ENCODE results near the gene ZCCHC2. TPM values are rescaled to one million over a fixed set of nuclear protein-coding genes. Genes with fewer than 3 reads are reported as not detected.

Gene ZCCHC2
- total RNA-seq, 6 experiments from 2014 or later: 18.9 to 26.6 (median 23.5) TPM

DNA sequence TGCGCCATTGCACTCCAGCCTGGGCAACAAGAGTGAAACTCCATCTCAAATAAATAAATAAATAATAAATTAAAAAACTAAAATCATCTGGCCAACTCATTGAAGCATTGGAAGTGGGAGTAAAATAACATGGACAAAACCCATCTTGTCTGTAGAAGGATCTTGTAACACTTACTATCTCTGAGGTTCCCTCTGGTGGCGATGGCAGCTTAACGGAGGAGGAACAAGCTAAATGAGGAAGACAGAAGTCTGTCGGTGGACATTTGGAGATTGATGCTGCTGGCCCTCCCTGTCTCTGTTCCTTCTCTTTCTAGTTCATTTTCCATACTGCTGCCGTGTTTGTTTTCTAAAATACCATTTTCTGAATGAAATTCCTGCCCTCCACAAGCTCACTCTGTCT lies 43.4 kb downstream of the ZCCHC2 start:
- Histone ChIP-seq H3K9me3 (no peaks in the 10 kb centered on the region), H3K4me1 (no peaks in the 10 kb centered on the region), H3K4me3 (no peak overlapping the region), H3K27ac (no peak overlapping the region), H3K36me3 (peaks cover 5 to 99% (median 33%) of the 10 kb centered on the region in 4 donors), H3K27me3 (no peaks in the 10 kb centered on the region)
- ATAC-seq: peak; percentile 62 to 81 (median 73)
- 44% methylated on average over 5 of the region's 5 CpGs for WGBS (ENCODE audit: insufficient coverage, low coverage, low lambda C conversion rate, missing lambda C conversion rate)
- peak in 1 of 3 donors; percentile 47 for DNase-seq
- intact Hi-C loops (cut with DNase I): no loop called here
- TF ChIP-seq POLR2A (IDR thresholded peaks at IDR 0.05): no peak
- TF ChIP-seq, protein P1, sequence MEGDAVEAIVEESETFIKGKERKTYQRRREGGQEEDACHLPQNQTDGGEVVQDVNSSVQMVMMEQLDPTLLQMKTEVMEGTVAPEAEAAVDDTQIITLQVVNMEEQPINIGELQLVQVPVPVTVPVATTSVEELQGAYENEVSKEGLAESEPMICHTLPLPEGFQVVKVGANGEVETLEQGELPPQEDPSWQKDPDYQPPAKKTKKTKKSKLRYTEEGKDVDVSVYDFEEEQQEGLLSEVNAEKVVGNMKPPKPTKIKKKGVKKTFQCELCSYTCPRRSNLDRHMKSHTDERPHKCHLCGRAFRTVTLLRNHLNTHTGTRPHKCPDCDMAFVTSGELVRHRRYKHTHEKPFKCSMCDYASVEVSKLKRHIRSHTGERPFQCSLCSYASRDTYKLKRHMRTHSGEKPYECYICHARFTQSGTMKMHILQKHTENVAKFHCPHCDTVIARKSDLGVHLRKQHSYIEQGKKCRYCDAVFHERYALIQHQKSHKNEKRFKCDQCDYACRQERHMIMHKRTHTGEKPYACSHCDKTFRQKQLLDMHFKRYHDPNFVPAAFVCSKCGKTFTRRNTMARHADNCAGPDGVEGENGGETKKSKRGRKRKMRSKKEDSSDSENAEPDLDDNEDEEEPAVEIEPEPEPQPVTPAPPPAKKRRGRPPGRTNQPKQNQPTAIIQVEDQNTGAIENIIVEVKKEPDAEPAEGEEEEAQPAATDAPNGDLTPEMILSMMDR (IDR thresholded peaks at IDR 0.05): peak; percentile 24 to 37 (median 28)

DNA sequence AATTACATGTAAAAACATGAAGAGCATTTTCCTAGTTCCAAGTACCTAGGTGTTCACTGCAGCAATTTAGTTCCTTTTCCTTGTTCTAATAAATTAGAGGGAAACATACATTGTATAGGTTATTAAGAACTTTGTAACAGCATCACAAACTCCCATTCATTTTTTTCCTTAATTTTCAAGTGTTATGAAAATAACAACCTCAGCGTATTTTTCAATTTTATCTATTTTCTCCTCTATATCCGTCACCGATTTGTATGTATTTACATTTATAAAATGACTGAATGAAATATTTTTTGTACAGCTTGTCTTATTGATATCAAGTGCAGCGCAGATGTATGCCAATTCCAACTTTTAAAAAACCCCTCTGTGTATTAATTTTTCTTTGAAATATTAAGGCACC lies 44.0 kb downstream of the ZCCHC2 start:
- Histone ChIP-seq H3K4me3 (no peak overlapping the region), H3K4me1 (no peaks in the 10 kb centered on the region), H3K27me3 (no peaks in the 10 kb centered on the region), H3K9me3 (no peaks in the 10 kb centered on the region), H3K36me3 (peaks cover 5 to 99% (median 30%) of the 10 kb centered on the region in 4 donors), H3K27ac (no peak overlapping the region)
- ATAC-seq (no peak), DNase-seq (no peak)
- TF ChIP-seq, protein P1 (IDR thresholded peaks at IDR 0.05): no peak
- TF ChIP-seq POLR2A (IDR thresholded peaks at IDR 0.05): no peak
- intact Hi-C loops (cut with DNase I): no loop called here
- WGBS (ENCODE audit: insufficient coverage, low coverage, low lambda C conversion rate, missing lambda C conversion rate): 92% methylated on average over 4 of the region's 4 CpGs

DNA sequence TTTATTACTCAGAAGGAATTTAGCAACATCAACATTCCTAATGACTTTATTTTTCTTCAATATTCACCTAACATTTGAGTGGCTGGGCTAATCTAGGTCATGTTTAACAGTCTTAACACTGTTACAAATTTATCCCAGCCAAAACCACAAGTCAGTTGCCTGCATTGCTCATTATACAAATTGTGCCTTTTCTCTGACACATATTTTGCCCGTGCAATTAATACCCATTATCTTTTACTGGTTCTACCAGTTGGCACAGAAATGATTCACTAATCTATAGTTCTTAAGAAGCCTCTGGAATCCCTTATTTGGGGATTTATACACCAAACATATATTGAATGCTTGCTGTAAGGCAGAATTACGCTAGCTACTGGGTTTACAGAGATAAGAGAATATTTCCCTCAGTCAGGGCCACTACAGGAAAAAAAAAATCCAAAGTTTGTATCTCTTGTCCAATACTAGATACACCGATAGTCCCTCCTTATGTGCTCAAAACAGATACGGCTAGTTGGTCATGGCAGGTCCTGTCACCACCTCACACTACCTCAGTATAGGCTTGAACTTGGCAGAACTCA lies 46.3 kb downstream of the ZCCHC2 start:
- H3K4me3 ChIP-seq: no peak overlapping the region
- no peak overlapping the region for H3K27ac ChIP-seq
- no peaks in the 10 kb centered on the region for H3K4me1 ChIP-seq
- peaks cover 5 to 99% (median 23%) of the 10 kb centered on the region in 4 donors for H3K36me3 ChIP-seq
- intact Hi-C loops (cut with DNase I): no loop called here
- H3K27me3 ChIP-seq: no peaks in the 10 kb centered on the region
- TF ChIP-seq, protein P1 (IDR thresholded peaks at IDR 0.05): no peak
- no peak for TF ChIP-seq POLR2A (IDR thresholded peaks at IDR 0.05)
- DNase-seq (no peak), ATAC-seq (no peak)
- WGBS (ENCODE audit: insufficient coverage, low coverage, low lambda C conversion rate, missing lambda C conversion rate): 83% methylated on average over 4 of the region's 4 CpGs
- H3K9me3 ChIP-seq: no peaks in the 10 kb centered on the region

DNA sequence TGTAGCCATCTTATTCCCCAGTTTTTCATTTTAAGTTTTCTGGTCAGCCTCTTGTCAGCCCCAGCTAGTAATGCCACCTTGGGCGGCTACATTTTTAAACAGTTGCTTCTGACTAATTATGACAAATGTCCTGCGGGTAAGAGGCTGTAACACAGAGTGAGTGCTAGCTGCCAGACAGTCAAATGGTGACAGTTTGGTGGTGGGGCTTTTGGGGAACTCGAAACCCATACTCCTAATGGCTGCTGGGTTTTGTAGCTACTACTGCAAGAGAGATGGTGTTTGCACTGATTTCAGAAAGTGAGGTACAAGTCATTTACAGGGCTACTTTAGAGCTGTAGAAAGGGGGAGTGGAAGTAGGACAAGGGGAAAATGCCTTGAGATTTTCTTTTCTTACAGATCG lies 48.2 kb downstream of the ZCCHC2 start:
- Histone ChIP-seq H3K4me3 (no peak overlapping the region), H3K27me3 (no peaks in the 10 kb centered on the region), H3K36me3 (peaks cover 5 to 100% (median 28%) of the 10 kb centered on the region in 4 donors), H3K4me1 (no peaks in the 10 kb centered on the region), H3K27ac (no peak overlapping the region), H3K9me3 (no peaks in the 10 kb centered on the region)
- ATAC-seq (no peak), DNase-seq (no peak)
- intact Hi-C loops (cut with DNase I): no loop called here
- TF ChIP-seq, protein P1 (IDR thresholded peaks at IDR 0.05): no peak
- no peak for TF ChIP-seq POLR2A (IDR thresholded peaks at IDR 0.05)
- 71% methylated on average over 4 of the region's 4 CpGs for WGBS (ENCODE audit: insufficient coverage, low coverage, low lambda C conversion rate, missing lambda C conversion rate)

Measured in right lobe of liver (tissue), 6 donors.